Right lobe of liver (tissue), 4 donors: Measurements from ENCODE around the gene SAMD4A.

Experiments used
- CTCF ChIP-seq, 4 donors: fragments of 200-600 bp in 3 of 4; fragments of 450-650 bp in 1 of 4; IDR thresholded peaks; one replicate each; pipeline versions ENCODE4 v1.5.1 to v1.8.0; 2016 to 2022; ENCODE audit warnings: antibody characterized with exemption in 4 of 4, mild to moderate bottlenecking in 2 of 4
- POLR2A ChIP-seq: fragments of 450-650 bp; IDR thresholded peaks from one replicate; pipeline ENCODE4 v1.6.1; 2017; ENCODE audit warnings: antibody characterized with exemption, mild to moderate bottlenecking
- donor health status: DM: no; HTN: no; CAD: no.
- donor health status: DM: no; HTN: no; CAD: no.
- donor health status: DM: no; HTN: yes; CAD: no.

GRCh38 chr14:54589843-54590242 lies 22.9 kb downstream of the SAMD4A start:
- TF ChIP-seq CTCF (IDR thresholded peaks at IDR 0.05) (no peak), POLR2A (no peak)
